Mucosa of gallbladder (tissue), 1 donor: ENCODE data around the gene ACBD6. TPM values are rescaled to one million over a fixed set of nuclear protein-coding genes. Genes with fewer than 3 reads are reported as not detected.

Source experiments
- DNase-seq: peaks from one replicate; pipeline ENCODE4 v3.0.0-alpha.2; 2020; ENCODE audit warnings: low spot score
- total RNA-seq: library from RNA; stranded (reverse); gene quantifications from one replicate; pipeline ENCODE4 v1.2.1, GENCODE V29; 2021
- donor health status: DM: no; HTN: no; CAD: no.

ACBD6 gene
- total RNA-seq, 1 donor from 2014 or later: 27.1 TPM

DNA sequence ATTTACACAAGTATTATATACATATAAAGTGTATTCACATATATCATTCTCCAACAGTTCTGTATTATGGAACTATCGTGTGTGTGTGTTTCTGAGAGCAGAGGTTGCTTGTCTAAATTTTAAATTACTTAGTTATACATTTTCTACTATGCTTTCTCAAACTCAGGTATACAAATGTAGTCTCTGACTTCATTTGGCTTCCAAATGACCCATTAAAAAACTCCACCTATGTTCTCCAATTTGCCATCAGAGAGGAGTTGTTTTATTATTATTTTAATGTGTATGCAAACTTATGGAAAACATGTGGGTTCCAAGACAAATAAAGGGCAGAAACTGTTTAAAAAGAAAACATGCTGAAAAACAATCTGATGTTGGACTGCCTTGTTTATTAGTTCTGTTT, 131.8 kb downstream of the ACBD6 start:
- DNase-seq: no peak

DNA sequence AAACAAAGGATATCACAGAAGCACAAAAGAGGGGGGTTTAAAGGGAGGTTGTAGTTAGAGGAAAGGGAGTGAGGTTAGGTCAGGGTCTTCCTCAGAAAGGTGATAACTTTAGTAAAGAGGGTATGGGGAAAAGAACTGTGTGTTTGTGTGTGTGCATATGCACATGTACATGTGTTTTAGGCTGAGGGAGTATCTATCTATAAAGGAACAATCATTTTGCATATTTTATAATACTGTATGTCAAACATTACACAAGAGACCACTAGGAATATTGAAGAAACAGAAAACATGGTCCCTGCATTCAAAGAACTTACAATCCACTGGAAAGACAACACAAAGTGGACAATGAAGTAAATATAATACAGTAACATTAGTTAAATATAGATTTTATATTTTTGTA, 132.2 kb downstream of the ACBD6 start:
- DNase-seq: no peak

GRCh38 chr1:180369061-180369460, 133.3 kb downstream of the ACBD6 start:
- no peak for DNase-seq

- no peak for DNase-seq
Measured at GRCh38 chr1:180366371-180367068, 135.9 kb downstream of the ACBD6 start.

- DNase-seq: no peak
Measured at GRCh38 chr1:180365039-180365438, 137.3 kb downstream of the ACBD6 start.

DNA sequence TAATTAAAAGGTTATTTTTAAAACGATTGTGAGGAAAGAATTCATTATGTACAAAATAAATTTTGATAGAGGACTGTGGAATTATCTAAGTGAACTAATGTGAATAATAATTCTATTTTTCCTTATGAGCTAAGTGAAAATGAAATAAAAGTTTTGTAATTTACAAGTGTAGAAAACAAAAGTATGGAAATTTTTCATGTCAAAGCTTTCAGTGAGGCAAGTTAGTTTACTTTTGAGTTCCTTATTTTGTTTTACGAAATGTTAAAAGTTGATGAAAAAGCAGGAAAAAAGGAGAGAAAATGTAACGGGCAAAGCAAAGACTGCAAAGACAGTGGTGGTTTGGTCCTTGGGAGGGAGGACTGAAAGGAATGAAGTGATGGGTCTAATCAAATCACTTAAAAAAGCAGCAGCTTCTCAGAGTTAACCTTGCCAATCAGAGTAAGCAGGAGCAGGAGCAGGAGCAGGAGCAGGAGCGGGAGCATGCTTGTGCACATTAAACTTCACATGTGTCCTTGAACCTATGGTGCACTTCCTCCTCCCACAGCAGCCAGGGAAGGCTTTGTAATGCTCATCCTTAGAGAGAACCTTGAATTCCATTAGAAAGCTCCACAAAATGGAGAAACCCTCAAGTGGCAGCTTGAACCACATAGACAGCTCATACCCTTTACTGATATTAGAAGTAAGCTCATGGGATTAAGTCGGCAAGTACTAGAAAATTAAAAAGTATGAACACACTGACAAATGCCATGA, 139.0 kb downstream of the ACBD6 start:
- DNase-seq: no peak

GRCh38 chr1:180360333-180361075, 141.9 kb downstream of the ACBD6 start:
- DNase-seq: no peak

- DNase-seq: no peak
Measured at GRCh38 chr1:180358649-180359048, 143.7 kb downstream of the ACBD6 start.

- DNase-seq: no peak
Measured at GRCh38 chr1:180353945-180354344, 148.4 kb downstream of the ACBD6 start.

DNA sequence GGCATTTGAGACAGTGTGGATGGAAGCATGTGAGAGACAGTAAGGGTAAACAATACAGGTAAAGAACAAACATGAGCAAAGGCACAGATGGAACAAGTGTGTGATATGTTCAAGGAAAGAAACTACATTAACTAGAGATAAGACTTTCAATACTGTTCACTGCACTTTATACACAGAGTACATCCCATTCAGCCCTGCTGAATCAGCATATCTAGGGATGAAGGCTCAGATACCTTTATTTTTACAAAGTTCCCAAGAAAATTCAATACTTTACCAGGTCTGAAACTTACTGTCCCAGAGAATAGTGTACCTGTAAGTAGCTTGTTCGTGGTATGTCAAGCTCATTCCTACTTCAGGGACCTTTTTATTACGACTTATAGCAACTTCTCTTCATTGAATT, 149.8 kb downstream of the ACBD6 start:
- DNase-seq: no peak

DNA sequence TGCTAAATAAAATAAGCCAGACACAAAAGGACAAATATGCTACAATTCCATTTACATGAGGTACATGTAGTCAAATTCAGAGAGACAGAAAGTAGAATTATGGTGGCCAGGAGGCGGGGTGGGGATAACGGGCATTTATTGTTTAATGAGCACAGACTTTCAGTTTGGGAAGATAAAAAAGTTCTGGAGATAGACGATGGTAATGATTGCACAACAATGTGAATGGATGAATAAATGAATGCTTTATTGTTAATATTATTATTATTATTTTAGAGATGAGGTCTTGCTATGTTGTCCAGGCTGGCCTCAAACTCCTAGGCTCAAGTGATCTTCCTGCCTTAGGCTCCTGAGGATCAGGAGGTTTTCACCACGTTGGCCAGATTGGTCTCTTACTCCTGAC, 150.4 kb downstream of the ACBD6 start:
- no peak for DNase-seq

GRCh38 chr1:180345148-180345547, 157.2 kb downstream of the ACBD6 start:
- DNase-seq: no peak

DNA sequence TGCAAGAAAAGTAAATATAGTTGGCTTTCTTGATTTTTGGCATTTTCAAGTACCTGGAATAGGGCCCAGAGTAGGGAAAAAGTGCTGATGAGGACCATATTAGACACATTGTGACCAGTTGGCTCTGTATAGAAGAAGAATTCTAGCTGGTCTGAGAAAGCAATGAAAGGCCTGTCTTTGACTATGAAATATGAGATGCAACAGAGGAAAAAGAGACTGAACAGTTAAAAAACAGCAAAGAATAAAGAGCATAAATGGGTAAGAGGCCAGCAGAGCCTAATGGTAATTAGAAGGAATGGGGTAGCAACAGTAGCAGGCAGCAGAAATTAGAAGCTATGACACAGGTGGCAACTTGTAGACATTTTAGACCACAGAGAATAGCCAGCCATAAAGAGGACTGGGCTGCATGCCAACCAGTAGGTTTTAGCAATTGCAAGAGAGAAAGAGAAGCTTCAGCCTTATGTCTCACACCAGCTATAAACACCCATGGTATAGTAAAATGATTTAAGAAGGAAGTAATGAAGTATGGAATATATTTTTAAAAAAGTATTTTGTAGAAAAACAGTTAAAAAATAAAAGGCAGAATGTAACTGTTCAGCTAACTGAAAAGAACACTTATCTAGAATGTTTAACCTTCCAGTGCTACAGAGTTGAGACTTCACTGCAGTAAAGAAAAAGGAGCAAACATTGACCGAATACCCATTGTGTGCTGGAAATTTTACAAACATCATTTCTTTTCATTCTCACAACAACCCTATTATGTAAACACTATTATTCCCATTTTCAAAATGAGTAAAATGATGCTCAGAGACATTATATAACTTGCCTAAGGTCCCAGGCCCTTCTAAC, 158.2 kb downstream of the ACBD6 start:
- DNase-seq: peak; percentile 22

DNA sequence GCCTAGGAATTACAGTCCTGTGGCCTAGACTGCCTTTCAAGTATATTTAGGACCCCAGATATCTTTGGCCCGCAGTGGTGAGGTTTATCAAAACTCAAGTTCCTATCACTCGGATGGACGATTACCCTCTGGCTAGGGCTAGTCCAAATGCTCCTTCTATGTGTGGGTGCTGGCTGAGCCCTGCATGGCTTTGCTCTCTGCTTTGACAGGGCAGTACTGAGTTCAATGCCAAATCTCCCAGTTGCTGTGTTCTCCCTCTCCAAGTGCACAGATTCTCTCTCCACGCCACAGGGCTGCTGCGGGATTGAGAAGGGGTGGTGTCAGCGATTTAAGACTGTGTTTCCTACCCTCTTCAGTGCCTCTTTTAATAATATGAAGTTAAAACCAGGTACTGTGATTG, 175.3 kb downstream of the ACBD6 start:
- no peak for DNase-seq

DNA sequence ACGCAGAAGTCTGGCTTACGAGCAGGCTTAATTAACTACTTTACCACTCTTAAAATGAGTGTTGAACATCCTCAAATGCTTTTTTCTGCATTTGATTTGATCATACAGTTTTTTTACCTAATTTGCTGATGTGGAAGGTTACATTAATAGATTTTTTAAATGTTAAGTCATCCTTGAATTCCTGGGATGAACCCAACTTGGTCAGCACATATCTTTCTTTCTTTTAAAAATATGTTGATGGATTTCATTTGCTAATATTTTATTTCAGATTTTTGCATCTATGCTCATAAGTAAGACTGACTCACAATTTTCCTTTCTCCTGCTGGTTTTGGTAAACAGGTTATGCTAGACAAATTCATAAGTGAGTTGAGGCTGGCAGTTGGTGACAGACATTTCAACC, 189.5 kb downstream of the ACBD6 start:
- DNase-seq: no peak

DNA sequence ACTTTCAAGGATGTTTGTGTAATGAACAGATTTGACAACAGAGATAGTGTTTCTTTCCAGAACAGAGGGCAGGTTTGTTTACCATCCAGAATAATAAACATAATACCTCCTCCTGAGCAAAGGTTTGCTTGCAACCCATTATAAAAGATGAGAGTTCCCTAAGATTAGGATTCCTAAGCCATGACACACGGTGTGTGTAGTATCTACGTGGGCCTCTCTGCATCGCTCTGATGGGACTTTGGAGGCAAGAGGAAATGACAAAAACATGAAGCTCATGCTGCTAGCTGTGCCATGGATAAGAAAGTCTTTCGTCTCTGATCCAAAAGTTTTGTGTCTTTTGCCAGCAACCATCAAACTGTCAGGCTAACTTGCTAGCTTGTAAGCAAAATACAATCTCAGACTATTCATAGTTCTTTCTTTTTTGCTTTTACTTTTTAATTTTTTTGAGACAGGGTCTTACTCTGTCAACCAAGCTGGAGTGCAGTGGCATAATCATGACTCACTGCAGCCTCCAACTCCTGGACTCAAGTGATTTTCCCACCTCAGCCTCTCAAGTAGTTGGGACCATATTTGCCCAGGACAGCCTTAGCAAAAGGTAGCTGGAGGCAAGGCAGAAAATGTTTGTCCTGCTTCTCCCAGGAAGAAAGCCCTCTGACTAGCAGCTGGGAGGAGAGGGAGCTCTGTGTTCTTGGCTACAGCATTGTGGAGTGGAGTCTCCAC, 191.2 kb downstream of the ACBD6 start:
- DNase-seq: no peak

DNA sequence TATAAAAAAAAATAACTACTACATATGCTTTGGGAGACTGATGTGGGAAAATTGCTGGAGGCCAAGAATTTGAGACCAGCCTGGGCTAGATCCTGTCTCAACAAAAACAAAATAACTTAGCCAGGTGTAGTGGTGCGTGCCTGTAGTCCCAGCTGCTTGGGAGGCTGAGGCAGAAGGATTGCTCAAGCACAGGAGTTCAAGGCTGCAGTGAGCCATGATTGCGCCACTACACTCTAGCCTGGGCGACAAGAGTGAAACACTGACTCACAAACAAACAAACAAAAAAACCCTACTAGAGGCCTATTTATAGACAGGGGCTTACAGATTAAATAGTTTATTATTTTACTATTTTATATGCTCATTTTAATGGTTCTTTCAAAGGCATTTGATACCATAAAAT, 192.3 kb downstream of the ACBD6 start:
- no peak for DNase-seq

- DNase-seq: no peak
Measured at GRCh38 chr1:180309338-180309737, 193.0 kb downstream of the ACBD6 start.

- no peak for DNase-seq
Measured at GRCh38 chr1:180301135-180301742, 201.1 kb downstream of the ACBD6 start.

- DNase-seq: no peak
Measured at GRCh38 chr1:180299479-180300221, 202.7 kb downstream of the ACBD6 start.
